SK-N-SH treated with all-trans-retinoic acid at 6 μM for 48 hours (cell line): ENCODE measurements around the gene DEDD2.

ENCODE experiments used
- ATAC-seq: fragments of 200-7000 bp; cut with Tn5 transposase; 3 replicates; pipeline ENCODE4 v1.9.1; 2020; ENCODE audit warnings: mild to moderate bottlenecking, moderate library complexity
- ARNTL ChIP-seq: fragments of 450-650 bp; formaldehyde crosslinking; IDR thresholded peaks from 2 replicates; pipeline ENCODE4 v1.5.0; 2020; ENCODE audit warnings: low read depth, mild to moderate bottlenecking, moderate library complexity, borderline replicate concordance
- BACH2 ChIP-seq: fragments of 250-450 bp; sonication (Bioruptor Pico); IDR thresholded peaks from 2 replicates; pipeline ENCODE4 v1.9.0; 2021; ENCODE audit warnings: mild to moderate bottlenecking, borderline replicate concordance
- CSDC2 ChIP-seq: fragments of 250-450 bp; sonication (Bioruptor Pico); IDR thresholded peaks from 2 replicates; pipeline ENCODE4 v1.5.0; 2020; ENCODE audit warnings: mild to moderate bottlenecking, moderate library complexity
- ESRRG ChIP-seq: fragments of 250-450 bp; sonication (Bioruptor Pico); IDR thresholded peaks from 2 replicates; pipeline ENCODE4 v1.6.1; 2021; ENCODE audit warnings: mild to moderate bottlenecking
- GLIS3 ChIP-seq: fragments of 250-450 bp; sonication (Bioruptor Pico); IDR thresholded peaks from 2 replicates; pipeline ENCODE4 v1.5.0; 2020; ENCODE audit warnings: mild to moderate bottlenecking, moderate library complexity
- ISL1 ChIP-seq: fragments of 250-450 bp; sonication (Bioruptor Pico); IDR thresholded peaks from 2 replicates; pipeline ENCODE4 v2.1.2; 2022; ENCODE audit warnings: mild to moderate bottlenecking, moderate library complexity
- OSR1 ChIP-seq: fragments of 250-450 bp; sonication (Bioruptor Pico); IDR thresholded peaks from 2 replicates; pipeline ENCODE4 v1.8.0; 2022; ENCODE audit warnings: moderate library complexity, mild to moderate bottlenecking, inconsistent platforms
- PPARA ChIP-seq: fragments of 250-450 bp; sonication (Bioruptor Pico); IDR thresholded peaks from 2 replicates; pipeline ENCODE4 v1.5.0; 2020; ENCODE audit warnings: mild to moderate bottlenecking, borderline replicate concordance
- RARB ChIP-seq: fragments of 250-450 bp; sonication (Bioruptor Pico); IDR thresholded peaks from 2 replicates; pipeline ENCODE4 v1.8.0; 2021; ENCODE audit warnings: mild to moderate bottlenecking, moderate library complexity
- SNAI2 ChIP-seq: fragments of 250-450 bp; sonication (Bioruptor Pico); IDR thresholded peaks from 2 replicates; pipeline ENCODE4 v1.5.0; 2020; ENCODE audit warnings: mild to moderate bottlenecking, moderate library complexity
- TCF4 ChIP-seq: fragments of 250-450 bp; sonication (Bioruptor Pico); IDR thresholded peaks from 2 replicates; pipeline ENCODE4 v1.8.0; 2021; ENCODE audit warnings: mild to moderate bottlenecking, moderate library complexity, borderline replicate concordance
- TOX ChIP-seq: fragments of 250-450 bp; sonication (Bioruptor Pico); IDR thresholded peaks from 2 replicates; pipeline ENCODE4 v1.8.0; 2021; ENCODE audit warnings: mild to moderate bottlenecking, moderate library complexity, borderline replicate concordance
- ZFP3 ChIP-seq: fragments of 250-450 bp; sonication (Bioruptor Pico); IDR thresholded peaks from 2 replicates; pipeline ENCODE4 v1.5.0; 2020; ENCODE audit warnings: mild to moderate bottlenecking, moderate library complexity
- ZFP30 ChIP-seq: fragments of 450-650 bp; formaldehyde crosslinking; IDR thresholded peaks from 2 replicates; pipeline ENCODE4 v1.5.0; 2022; ENCODE audit warnings: mild to moderate bottlenecking, moderate library complexity
- ZNF565 ChIP-seq: fragments of 450-650 bp; formaldehyde crosslinking; conservative IDR thresholded peaks from 2 replicates; pipeline ENCODE4 v1.5.0; 2020; ENCODE audit warnings: low read depth, mild to moderate bottlenecking, moderate library complexity
- ZNF70 ChIP-seq: fragments of 450-650 bp; formaldehyde crosslinking; IDR thresholded peaks from 2 replicates; pipeline ENCODE4 v1.5.0; 2020; ENCODE audit warnings: mild to moderate bottlenecking, moderate library complexity
- TF ChIP-seq, protein P1 (sequence below): fragments of 250-450 bp; sonication (Bioruptor Pico); IDR thresholded peaks from 2 replicates; pipeline ENCODE4 v1.5.1; 2021; ENCODE audit warnings: mild to moderate bottlenecking, moderate library complexity
- TF ChIP-seq, protein P2 (sequence below): fragments of 250-450 bp; sonication (Bioruptor Pico); IDR thresholded peaks from 2 replicates; pipeline ENCODE4 v1.5.0; 2020; ENCODE audit warnings: mild to moderate bottlenecking, moderate library complexity
- TF ChIP-seq, protein P3 (sequence below): fragments of 250-450 bp; sonication (Bioruptor Pico); IDR thresholded peaks from 2 replicates; pipeline ENCODE4 v1.8.0; 2021; ENCODE audit warnings: low read depth, mild to moderate bottlenecking, moderate library complexity, borderline replicate concordance
- TF ChIP-seq, protein P4 (sequence below): fragments of 250-450 bp; sonication (Bioruptor Pico); IDR thresholded peaks from 2 replicates; pipeline ENCODE4 v1.8.0; 2020; ENCODE audit warnings: mild to moderate bottlenecking, moderate library complexity, borderline replicate concordance
- TF ChIP-seq, protein P5 (sequence below): fragments of 250-450 bp; sonication (Bioruptor Pico); IDR thresholded peaks from 2 replicates; pipeline ENCODE4 v1.5.1; 2020; ENCODE audit warnings: low read depth, mild to moderate bottlenecking, moderate library complexity

The DEDD2 gene

DNA sequence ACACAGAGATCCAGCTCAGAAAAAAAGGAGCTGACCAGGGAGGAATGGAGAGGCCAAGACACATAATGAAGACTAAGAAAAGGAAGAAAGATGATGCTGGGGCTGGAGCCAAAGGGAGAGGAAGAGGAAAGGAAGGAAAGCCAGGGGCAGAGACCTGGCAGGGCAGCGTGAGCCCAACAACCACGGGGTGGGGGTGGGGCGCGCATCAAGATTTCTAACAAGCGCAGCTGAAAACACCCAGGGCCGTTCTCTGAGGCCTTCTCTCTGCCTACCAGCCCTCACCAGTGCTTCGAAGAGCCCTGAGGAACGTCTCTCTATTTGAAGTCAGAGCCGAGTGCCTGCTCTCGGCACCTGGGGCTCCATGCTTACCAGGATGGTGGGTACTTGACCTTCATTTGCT lies 61.7 kb downstream of the DEDD2 start:
- ATAC-seq: no peak

DNA sequence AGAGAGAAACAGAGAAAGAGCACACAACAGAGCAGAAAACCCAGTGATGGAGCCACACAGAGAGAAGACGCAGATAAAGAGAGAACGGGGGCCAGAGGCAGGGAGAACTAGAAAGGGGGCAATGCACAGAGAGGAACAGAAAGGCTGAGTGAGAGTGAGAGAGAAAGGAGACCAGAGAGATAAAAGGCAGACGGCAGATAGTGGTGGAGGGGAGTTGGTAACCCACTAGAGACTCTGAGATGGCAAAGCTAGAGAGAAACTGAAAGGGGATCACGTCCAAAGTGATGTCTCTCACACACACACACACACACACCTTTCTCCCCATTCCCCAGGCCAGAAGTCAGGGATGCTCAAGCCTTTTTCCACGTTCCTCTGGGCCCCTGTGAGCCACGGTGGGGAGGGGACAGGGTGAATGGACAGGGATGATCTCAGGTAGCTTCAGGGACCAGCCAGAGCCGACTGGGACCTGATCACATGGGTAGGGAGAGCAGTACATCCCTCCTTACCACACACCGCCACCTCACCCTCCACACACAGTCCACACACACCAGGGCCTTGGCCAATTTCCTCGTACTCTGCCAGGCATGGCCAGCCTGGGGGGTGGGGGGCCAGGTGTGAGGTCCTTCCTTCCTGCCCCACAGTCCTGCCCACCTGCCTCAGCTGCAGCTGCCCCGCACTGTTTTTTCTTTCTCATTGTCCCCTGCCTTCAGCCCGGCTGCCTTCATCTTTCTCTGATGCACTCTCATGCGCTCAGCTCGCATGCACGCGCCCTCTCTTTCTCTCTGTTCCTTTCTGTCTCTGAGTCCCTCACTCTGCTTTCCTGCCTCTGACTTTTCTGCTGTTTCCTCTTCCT lies 62.8 kb downstream of the DEDD2 start:
- TF ChIP-seq OSR1 (CRISPR knock-in tag) (no peak), ZFP3 (CRISPR knock-in tag) (no peak), ISL1 (no peak), CSDC2 (CRISPR knock-in tag) (no peak), BACH2 (CRISPR knock-in tag) (no peak), ZNF70 (CRISPR knock-in tag) (no peak), GLIS3 (CRISPR knock-in tag) (no peak), PPARA (CRISPR knock-in tag) (no peak), ARNTL (CRISPR knock-in tag) (no peak)
- TF ChIP-seq, protein P1, sequence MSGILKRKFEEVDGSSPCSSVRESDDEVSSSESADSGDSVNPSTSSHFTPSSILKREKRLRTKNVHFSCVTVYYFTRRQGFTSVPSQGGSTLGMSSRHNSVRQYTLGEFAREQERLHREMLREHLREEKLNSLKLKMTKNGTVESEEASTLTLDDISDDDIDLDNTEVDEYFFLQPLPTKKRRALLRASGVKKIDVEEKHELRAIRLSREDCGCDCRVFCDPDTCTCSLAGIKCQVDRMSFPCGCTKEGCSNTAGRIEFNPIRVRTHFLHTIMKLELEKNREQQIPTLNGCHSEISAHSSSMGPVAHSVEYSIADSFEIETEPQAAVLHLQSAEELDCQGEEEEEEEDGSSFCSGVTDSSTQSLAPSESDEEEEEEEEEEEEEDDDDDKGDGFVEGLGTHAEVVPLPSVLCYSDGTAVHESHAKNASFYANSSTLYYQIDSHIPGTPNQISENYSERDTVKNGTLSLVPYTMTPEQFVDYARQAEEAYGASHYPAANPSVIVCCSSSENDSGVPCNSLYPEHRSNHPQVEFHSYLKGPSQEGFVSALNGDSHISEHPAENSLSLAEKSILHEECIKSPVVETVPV: no peak
- TF ChIP-seq, protein P2, sequence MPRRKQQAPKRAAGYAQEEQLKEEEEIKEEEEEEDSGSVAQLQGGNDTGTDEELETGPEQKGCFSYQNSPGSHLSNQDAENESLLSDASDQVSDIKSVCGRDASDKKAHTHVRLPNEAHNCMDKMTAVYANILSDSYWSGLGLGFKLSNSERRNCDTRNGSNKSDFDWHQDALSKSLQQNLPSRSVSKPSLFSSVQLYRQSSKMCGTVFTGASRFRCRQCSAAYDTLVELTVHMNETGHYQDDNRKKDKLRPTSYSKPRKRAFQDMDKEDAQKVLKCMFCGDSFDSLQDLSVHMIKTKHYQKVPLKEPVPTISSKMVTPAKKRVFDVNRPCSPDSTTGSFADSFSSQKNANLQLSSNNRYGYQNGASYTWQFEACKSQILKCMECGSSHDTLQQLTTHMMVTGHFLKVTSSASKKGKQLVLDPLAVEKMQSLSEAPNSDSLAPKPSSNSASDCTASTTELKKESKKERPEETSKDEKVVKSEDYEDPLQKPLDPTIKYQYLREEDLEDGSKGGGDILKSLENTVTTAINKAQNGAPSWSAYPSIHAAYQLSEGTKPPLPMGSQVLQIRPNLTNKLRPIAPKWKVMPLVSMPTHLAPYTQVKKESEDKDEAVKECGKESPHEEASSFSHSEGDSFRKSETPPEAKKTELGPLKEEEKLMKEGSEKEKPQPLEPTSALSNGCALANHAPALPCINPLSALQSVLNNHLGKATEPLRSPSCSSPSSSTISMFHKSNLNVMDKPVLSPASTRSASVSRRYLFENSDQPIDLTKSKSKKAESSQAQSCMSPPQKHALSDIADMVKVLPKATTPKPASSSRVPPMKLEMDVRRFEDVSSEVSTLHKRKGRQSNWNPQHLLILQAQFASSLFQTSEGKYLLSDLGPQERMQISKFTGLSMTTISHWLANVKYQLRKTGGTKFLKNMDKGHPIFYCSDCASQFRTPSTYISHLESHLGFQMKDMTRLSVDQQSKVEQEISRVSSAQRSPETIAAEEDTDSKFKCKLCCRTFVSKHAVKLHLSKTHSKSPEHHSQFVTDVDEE: no peak
- peak; percentile 32; the same call in 2 of the 3 replicates for ATAC-seq

More for the DNA sequence above, 61.7 kb downstream of the DEDD2 start:
- TF ChIP-seq SNAI2 (CRISPR knock-in tag) (no peak), ARNTL (CRISPR knock-in tag) (no peak), ZNF70 (CRISPR knock-in tag) (no peak), ESRRG (CRISPR knock-in tag) (no peak), ZNF565 (CRISPR knock-in tag) (no peak), PPARA (CRISPR knock-in tag) (no peak), RARB (no peak), TOX (CRISPR knock-in tag) (no peak), ISL1 (no peak), CSDC2 (CRISPR knock-in tag) (no peak)
- TF ChIP-seq, protein P3, sequence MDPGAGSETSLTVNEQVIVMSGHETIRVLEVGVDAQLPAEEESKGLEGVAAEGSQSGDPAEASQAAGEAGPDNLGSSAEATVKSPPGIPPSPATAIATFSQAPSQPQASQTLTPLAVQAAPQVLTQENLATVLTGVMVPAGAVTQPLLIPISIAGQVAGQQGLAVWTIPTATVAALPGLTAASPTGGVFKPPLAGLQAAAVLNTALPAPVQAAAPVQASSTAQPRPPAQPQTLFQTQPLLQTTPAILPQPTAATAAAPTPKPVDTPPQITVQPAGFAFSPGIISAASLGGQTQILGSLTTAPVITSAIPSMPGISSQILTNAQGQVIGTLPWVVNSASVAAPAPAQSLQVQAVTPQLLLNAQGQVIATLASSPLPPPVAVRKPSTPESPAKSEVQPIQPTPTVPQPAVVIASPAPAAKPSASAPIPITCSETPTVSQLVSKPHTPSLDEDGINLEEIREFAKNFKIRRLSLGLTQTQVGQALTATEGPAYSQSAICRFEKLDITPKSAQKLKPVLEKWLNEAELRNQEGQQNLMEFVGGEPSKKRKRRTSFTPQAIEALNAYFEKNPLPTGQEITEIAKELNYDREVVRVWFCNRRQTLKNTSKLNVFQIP: no peak
- TF ChIP-seq, protein P4, sequence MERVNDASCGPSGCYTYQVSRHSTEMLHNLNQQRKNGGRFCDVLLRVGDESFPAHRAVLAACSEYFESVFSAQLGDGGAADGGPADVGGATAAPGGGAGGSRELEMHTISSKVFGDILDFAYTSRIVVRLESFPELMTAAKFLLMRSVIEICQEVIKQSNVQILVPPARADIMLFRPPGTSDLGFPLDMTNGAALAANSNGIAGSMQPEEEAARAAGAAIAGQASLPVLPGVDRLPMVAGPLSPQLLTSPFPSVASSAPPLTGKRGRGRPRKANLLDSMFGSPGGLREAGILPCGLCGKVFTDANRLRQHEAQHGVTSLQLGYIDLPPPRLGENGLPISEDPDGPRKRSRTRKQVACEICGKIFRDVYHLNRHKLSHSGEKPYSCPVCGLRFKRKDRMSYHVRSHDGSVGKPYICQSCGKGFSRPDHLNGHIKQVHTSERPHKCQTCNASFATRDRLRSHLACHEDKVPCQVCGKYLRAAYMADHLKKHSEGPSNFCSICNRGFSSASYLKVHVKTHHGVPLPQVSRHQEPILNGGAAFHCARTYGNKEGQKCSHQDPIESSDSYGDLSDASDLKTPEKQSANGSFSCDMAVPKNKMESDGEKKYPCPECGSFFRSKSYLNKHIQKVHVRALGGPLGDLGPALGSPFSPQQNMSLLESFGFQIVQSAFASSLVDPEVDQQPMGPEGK (CRISPR knock-in tag): no peak
- TF ChIP-seq, protein P5, sequence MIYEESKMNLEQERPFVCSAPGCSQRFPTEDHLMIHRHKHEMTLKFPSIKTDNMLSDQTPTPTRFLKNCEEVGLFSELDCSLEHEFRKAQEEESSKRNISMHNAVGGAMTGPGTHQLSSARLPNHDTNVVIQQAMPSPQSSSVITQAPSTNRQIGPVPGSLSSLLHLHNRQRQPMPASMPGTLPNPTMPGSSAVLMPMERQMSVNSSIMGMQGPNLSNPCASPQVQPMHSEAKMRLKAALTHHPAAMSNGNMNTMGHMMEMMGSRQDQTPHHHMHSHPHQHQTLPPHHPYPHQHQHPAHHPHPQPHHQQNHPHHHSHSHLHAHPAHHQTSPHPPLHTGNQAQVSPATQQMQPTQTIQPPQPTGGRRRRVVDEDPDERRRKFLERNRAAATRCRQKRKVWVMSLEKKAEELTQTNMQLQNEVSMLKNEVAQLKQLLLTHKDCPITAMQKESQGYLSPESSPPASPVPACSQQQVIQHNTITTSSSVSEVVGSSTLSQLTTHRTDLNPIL (CRISPR knock-in tag): no peak

DNA sequence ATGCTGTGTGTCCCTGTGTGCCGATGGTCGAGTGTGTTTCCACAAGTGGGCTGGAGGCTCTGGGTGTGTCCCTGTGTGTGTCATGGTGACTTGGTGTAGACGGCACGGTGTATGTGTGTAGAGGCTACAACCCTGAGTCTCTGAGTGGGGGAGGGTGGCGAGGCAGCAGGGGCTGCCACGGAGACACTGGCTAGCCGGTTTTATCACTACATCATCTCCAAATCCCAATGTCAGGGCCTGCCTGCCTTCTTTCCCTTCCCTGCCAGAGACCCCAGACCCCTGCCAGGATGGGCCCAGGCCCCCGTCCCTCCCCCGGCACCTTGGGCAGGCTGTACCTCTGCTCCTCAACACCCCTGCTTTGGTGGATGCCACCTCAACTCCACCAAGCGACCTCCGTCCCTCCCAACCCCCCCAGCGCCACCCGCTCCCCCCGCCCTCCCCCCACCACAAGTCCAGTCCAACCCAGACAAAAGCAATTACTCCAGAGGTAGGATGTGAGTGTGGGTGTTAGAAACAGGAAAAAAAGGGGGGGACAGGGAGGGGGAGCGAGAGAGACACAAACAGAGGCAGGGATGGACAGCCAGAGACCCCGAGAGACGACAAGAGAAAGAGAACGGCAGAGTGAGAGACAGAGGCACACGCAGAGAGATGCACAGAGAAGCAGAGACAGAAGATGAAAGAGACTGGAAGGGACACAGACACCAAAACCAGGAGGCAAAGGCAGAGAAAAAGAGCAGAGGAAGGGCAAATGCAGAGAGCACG lies 63.6 kb downstream of the DEDD2 start:
- no peak for ATAC-seq
- TF ChIP-seq, protein P4 (CRISPR knock-in tag): no peak
- TF ChIP-seq, protein P2: no peak
- TF ChIP-seq RARB (no peak), ZFP30 (CRISPR knock-in tag) (no peak), ZNF565 (CRISPR knock-in tag) (no peak), PPARA (CRISPR knock-in tag) (no peak), TCF4 (CRISPR knock-in tag) (no peak), BACH2 (CRISPR knock-in tag) (no peak), ZNF70 (CRISPR knock-in tag) (no peak), OSR1 (CRISPR knock-in tag) (no peak)
